ENCODE results near the gene EML4.

DNA sequence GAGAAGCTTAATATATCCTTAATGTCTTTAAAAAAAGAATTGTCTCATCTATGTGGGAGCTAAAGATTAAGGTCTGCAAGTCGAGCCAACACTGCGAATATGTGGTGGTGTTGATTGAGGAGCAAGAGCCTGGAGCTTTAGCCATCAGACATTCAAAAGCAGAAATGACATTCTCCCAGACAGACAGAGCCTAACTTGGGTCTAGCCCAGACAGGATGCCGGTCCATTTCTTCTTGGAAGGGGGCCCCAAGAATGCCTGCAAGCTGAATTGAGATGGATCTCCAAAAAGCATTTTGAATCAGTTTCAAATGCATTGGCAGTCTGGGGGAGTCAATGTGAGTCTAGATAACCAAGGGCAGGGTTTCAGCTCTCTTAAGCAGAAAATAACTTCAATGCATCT, 30.1 kb upstream of the EML4 start:
- no peak for TF ChIP-seq EZH2phosphoT487 (IDR thresholded peaks at IDR 0.05; ENCODE audit: borderline replicate concordance, low read length)
- no peak for TF ChIP-seq CTCF (conservative IDR thresholded peaks at IDR 0.05; ENCODE audit: low read depth, low read length)
- no peak for TF ChIP-seq EZH2 (IDR thresholded peaks at IDR 0.05; ENCODE audit: low read length, unreplicated experiment)
